ENCODE results near the gene DIAPH1.

DIAPH1 gene

DNA sequence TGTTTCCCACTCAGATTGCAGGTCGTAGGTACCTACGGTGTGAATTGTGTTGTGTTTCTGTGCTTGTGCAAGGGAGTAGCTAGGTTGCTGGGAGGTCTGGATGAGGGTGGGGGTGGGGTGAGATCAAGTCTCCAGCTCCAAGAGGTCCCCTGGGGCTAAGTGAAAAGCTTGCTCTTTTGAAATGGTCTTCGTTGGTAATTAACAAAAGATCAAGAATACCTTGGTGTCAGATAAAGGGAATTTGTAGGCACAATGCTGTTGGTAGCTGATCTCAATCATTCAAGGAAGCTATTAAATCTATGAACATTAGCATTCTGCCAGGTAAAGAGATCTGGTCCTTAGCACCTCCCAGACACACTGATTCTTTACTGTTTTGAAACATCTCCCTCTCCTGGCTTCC, 134.9 kb downstream of the DIAPH1 start:
- H3K4me1 ChIP-seq (ENCODE audit: insufficient read depth, low read length) = peaks cover 21% of the 10 kb centered on the region
- peak overlapping the region; percentile 70; the same call in 1 of the 2 replicates for H3K9ac ChIP-seq (ENCODE audit: low read depth, low read length)
- H3K36me3 ChIP-seq (ENCODE audit: insufficient read depth, low read length) = no peaks in the 10 kb centered on the region

DNA sequence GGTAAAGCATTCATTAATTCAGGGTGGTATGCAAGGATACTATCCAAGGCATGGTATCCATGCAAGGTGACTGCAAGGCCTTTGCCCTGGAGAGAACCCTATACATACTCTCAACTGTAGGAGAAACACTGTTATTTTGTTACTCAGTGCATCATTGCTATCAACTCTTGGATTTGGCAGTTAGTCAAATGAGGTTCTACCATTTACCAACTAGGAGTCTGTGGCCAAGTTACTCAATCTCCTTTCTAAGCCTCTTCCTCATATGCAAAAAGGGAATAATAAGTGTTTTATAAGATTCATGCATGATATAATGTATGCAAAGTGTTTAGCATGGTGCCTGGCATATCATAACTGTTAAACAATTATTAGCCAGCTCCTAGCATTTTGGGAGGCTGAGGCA, 139.0 kb downstream of the DIAPH1 start:
- no peaks in the 10 kb centered on the region for H3K36me3 ChIP-seq (ENCODE audit: insufficient read depth, low read length)
- H3K9me3 ChIP-seq (ENCODE audit: control insufficient read depth, insufficient read depth, low read length) = no peaks in the 10 kb centered on the region
- peaks cover 12% of the 10 kb centered on the region; the same call in 1 of the 2 replicates for H3K4me1 ChIP-seq (ENCODE audit: insufficient read depth, low read length)
- H3K9ac ChIP-seq (ENCODE audit: low read depth, low read length) = no peak overlapping the region

More for the DNA sequence above, 134.9 kb downstream of the DIAPH1 start:
- H3K9me3 ChIP-seq (ENCODE audit: control insufficient read depth, insufficient read depth, low read length) = no peaks in the 10 kb centered on the region

DNA sequence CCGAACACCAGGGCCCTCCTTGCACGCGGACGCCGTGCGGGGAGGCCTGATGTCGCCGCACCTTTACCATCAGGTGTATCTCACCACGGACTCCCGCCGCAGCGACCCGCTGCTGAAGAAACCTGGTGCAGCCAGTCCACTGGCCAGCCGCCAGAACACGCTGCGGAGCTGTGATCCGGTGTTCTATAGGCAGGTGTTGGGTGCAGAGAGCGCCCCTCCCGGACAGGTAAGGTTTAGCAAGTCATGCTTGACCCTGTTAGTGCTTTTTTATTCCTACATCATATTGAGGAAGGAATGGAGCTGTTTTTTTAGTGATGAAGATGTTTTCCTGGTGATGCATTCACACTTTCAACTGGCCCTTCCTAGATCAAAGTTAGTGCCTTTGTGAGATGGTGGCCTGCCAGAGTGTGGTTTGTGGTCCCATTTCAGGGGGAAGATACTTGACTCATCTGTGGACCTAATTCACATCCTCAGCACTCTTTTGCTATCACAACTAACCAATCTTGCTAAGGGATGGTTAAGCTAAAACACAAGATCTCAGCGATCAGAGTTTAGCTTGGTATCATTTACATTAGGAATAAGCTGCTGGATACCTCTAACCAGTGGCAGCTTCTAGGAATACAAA, 140.4 kb downstream of the DIAPH1 start:
- peaks cover 2% of the 10 kb centered on the region; the same call in 1 of the 2 replicates for H3K4me1 ChIP-seq (ENCODE audit: insufficient read depth, low read length)
- H3K9ac ChIP-seq (ENCODE audit: low read depth, low read length) = no peak overlapping the region
- no peaks in the 10 kb centered on the region for H3K36me3 ChIP-seq (ENCODE audit: insufficient read depth, low read length)
- H3K9me3 ChIP-seq (ENCODE audit: control insufficient read depth, insufficient read depth, low read length) = no peaks in the 10 kb centered on the region

- Histone ChIP-seq H3K9ac (ENCODE audit: low read depth, low read length) (no peak overlapping the region), H3K36me3 (ENCODE audit: insufficient read depth, low read length) (no peaks in the 10 kb centered on the region), H3K4me1 (ENCODE audit: insufficient read depth, low read length) (no peaks in the 10 kb centered on the region), H3K9me3 (ENCODE audit: control insufficient read depth, insufficient read depth, low read length) (no peaks in the 10 kb centered on the region)
These were observed 141.0 kb downstream of the DIAPH1 start for GRCh38 chr5:141477815-141478214.

DNA sequence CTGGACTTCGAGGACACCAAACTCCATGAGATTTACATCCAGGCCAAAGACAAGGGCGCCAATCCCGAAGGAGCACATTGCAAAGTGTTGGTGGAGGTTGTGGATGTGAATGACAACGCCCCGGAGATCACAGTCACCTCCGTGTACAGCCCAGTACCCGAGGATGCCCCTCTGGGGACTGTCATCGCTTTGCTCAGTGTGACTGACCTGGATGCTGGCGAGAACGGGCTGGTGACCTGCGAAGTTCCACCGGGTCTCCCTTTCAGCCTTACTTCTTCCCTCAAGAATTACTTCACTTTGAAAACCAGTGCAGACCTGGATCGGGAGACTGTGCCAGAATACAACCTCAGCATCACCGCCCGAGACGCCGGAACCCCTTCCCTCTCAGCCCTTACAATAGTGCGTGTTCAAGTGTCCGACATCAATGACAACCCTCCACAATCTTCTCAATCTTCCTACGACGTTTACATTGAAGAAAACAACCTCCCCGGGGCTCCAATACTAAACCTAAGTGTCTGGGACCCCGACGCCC, 141.7 kb downstream of the DIAPH1 start:
- no peaks in the 10 kb centered on the region for H3K9me3 ChIP-seq (ENCODE audit: control insufficient read depth, insufficient read depth, low read length)
- no peaks in the 10 kb centered on the region for H3K4me1 ChIP-seq (ENCODE audit: insufficient read depth, low read length)
- no peaks in the 10 kb centered on the region for H3K36me3 ChIP-seq (ENCODE audit: insufficient read depth, low read length)
- H3K9ac ChIP-seq (ENCODE audit: low read depth, low read length) = peak overlapping the region; percentile 66; the same call in 1 of the 2 replicates

- Histone ChIP-seq H3K9me3 (ENCODE audit: control insufficient read depth, insufficient read depth, low read length) (no peaks in the 10 kb centered on the region), H3K36me3 (ENCODE audit: insufficient read depth, low read length) (no peaks in the 10 kb centered on the region), H3K4me1 (ENCODE audit: insufficient read depth, low read length) (no peaks in the 10 kb centered on the region), H3K9ac (ENCODE audit: low read depth, low read length) (peak overlapping the region; percentile 66; the same call in 1 of the 2 replicates)
These were observed 142.5 kb downstream of the DIAPH1 start for GRCh38 chr5:141476132-141476911.

DNA sequence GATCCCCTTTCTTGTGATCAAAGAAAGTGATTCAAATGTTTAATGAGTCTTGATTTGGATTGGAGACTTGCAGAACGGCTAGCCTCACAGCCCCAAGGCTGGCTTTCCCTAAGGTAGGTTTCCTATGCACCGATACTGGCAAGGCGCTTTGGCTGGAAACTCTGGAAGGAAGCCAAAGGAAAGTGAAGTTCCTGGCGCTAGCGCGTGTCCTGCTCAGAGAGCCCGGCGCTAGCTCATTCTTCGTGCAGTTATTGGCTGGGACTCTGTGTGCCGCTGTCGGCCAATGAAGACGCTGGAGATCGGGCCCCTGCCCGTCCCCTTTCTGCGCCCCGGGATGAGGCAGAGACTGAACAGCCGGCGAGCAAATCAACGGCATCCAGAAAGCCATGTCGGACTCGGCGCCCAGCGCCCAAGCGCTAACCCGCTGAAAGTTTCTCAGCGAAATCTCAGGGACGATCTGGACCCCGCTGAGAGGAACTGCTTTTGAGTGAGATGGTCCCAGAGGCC, 143.1 kb downstream of the DIAPH1 start, which contains the start of gene PCDHGC3:
Gene PCDHGC3, plus strand, starts transcription at position 342 of the 507 bp plus-strand sequence. Its CDS starts 151 bp downstream, at position 493.
- peak within 1 kb of the TSS; percentile 66 for H3K9ac ChIP-seq (ENCODE audit: low read depth, low read length)
- no peaks in the 10 kb centered on the region for H3K4me1 ChIP-seq (ENCODE audit: insufficient read depth, low read length)
- no peaks in the 10 kb centered on the region for H3K36me3 ChIP-seq (ENCODE audit: insufficient read depth, low read length)
- H3K9me3 ChIP-seq (ENCODE audit: control insufficient read depth, insufficient read depth, low read length) = no peaks in the 10 kb centered on the region

DNA sequence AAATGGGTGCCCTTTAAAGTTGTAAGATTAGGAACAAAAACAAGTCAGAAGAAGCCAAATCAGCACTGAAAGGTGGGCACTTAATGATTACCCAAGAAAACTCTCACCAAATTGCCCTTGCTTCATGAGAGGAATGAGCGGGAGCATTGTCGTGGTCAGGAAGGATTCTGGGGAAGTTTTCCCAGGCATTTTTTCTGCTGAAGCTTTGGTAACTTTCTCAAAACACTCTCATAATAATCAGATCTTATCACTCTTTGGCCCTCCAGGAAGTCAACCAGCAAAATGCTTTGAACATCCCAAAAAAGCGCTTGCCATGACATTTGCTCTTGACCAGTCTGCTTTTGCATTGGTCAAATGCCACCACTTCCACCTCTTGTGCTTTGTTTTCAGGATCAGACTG, 153.4 kb downstream of the DIAPH1 start:
- no peaks in the 10 kb centered on the region for H3K4me1 ChIP-seq (ENCODE audit: insufficient read depth, low read length)
- H3K36me3 ChIP-seq (ENCODE audit: insufficient read depth, low read length) = no peaks in the 10 kb centered on the region
- H3K9me3 ChIP-seq (ENCODE audit: control insufficient read depth, insufficient read depth, low read length) = no peaks in the 10 kb centered on the region
- H3K9ac ChIP-seq (ENCODE audit: low read depth, low read length) = no peak overlapping the region

Measured in ES-I3 (cell line).